Endothelial cell of umbilical vein (primary cell): ENCODE data around the gene ZDHHC3. TPM values are rescaled to one million over a fixed set of nuclear protein-coding genes. Genes with fewer than 3 reads are reported as not detected.

Experiments
- BruUV-seq: library from RNA; stranded (reverse); fragments of 400-500 nt; replicated peaks from 2 replicates; lab custom pipeline; 2021; lab: Mats Ljungman, UMichigan
- CTCF ChIA-PET: fragments of 300-600, 350-600 bp; sonication (Branson Sonifier 250); formaldehyde crosslinking; loops from one replicate; lab custom pipeline; 2021; ENCODE audit warnings: antibody characterized with exemption, inconsistent platforms; lab: Charles Lee
- POLR2A ChIA-PET: fragments of 300-600, 350-600 bp; sonication (Branson Sonifier 250); formaldehyde crosslinking; loops from one replicate; lab custom pipeline; 2021; ENCODE audit warnings: antibody characterized with exemption, inconsistent platforms; lab: Charles Lee
- DNase-seq: peaks from one replicate; pipeline ENCODE4 v3.0.0-alpha.2; 2011; ENCODE audit warnings: low read depth, low spot score
- FAIRE-seq: peaks from 2 replicates; lab custom pipeline; 2011; peaks lifted over from hg19 to GRCh38; lab: Jason Lieb, UNC
- H2AFZ ChIP-seq: 2 replicates; pipeline ENCODE4 v1.6.0; 2012; ENCODE audit warnings: low read depth, low read length, control low read depth, inconsistent platforms
- H3K27ac ChIP-seq: 2 replicates; pipeline ENCODE4 v1.5.1; 2011; ENCODE audit warnings: low read depth, mild to moderate bottlenecking, control low read depth, low read length, moderate library complexity; ENCODE audit not compliant: insufficient read depth
- H3K27me3 ChIP-seq, 2 experiments: 2 replicates each; pipeline versions ENCODE4 v1.6.0 to v1.6.1; 2011; ENCODE audit warnings: low read length in 2 of 2, mixed read lengths in 1 of 2; ENCODE audit not compliant: control insufficient read depth in 2 of 2, insufficient read depth in 2 of 2
- H3K36me3 ChIP-seq, 2 experiments: 2 replicates in 1 of 2; 3 replicates in 1 of 2; pipeline ENCODE4 v1.5.1; 2011; ENCODE audit warnings: low read length in 2 of 2, mild to moderate bottlenecking in 1 of 2, moderate library complexity in 1 of 2; ENCODE audit not compliant: control insufficient read depth in 2 of 2, insufficient read depth in 2 of 2; ENCODE audit errors: extremely low read depth in 1 of 2
- H3K4me1 ChIP-seq: 3 replicates; pipeline ENCODE4 v1.5.1; 2011; ENCODE audit warnings: mild to moderate bottlenecking, low read length; ENCODE audit not compliant: control insufficient read depth, insufficient read depth; ENCODE audit errors: extremely low read depth
- H3K4me2 ChIP-seq: 2 replicates; pipeline ENCODE4 v1.6.1; 2011; ENCODE audit warnings: low read length, control low read depth, mixed read lengths; ENCODE audit not compliant: insufficient read depth
- H3K4me3 ChIP-seq, 3 experiments: fragments of 200-600 bp in 1 of 3; sonication (generic), shearing (Covaris generic) in 1 of 3; replicated peaks in 1 of 3; 2 replicates each; pipeline ENCODE4 v1.5.1; 2011 to 2016; ENCODE audit warnings: control low read depth in 3 of 3, low read length in 3 of 3, mild to moderate bottlenecking in 2 of 3, inconsistent platforms in 1 of 3, low read depth in 1 of 3, moderate library complexity in 1 of 3; ENCODE audit not compliant: insufficient read depth in 1 of 3
- H3K79me2 ChIP-seq: 2 replicates; pipeline ENCODE4 v1.6.0; 2012; ENCODE audit warnings: low read length, inconsistent platforms; ENCODE audit not compliant: control insufficient read depth, insufficient read depth
- H3K9ac ChIP-seq: replicated peaks from 2 replicates; pipeline ENCODE3; 2011; ENCODE audit warnings: low read length, control low read depth; ENCODE audit not compliant: insufficient read depth; ENCODE audit errors: extremely low read depth
- H3K9me1 ChIP-seq: replicated peaks from 3 replicates; pipeline ENCODE4 v1.6.0; 2011; ENCODE audit warnings: mild to moderate bottlenecking, low read length; ENCODE audit not compliant: control insufficient read depth, insufficient read depth; ENCODE audit errors: extremely low read depth
- H3K9me3 ChIP-seq: replicated peaks from 2 replicates; pipeline ENCODE4 v1.5.1; 2012; ENCODE audit warnings: low read length, inconsistent platforms; ENCODE audit not compliant: control insufficient read depth, insufficient read depth
- H4K20me1 ChIP-seq: replicated peaks from 2 replicates; pipeline ENCODE3; 2011; ENCODE audit warnings: mild to moderate bottlenecking, low read length; ENCODE audit not compliant: control insufficient read depth, insufficient read depth; ENCODE audit errors: extremely low read depth
- CTCF ChIP-seq, 2 donors: IDR thresholded peaks; 1 replicate in 1 of 2; 2 replicates in 1 of 2; pipeline ENCODE4 v1.5.1; 2011; ENCODE audit warnings: low read length in 2 of 2, mild to moderate bottlenecking in 2 of 2, moderate library complexity in 2 of 2, control low read depth in 1 of 2, inconsistent platforms in 1 of 2, low read depth in 1 of 2; ENCODE audit not compliant: insufficient read depth in 1 of 2; ENCODE audit errors: extremely low read depth in 1 of 2
- EZH2 ChIP-seq: IDR thresholded peaks from 2 replicates; pipeline ENCODE4 v1.6.1; 2012; ENCODE audit warnings: borderline replicate concordance, low read depth, mild to moderate bottlenecking, moderate library complexity, low read length, inconsistent platforms; ENCODE audit not compliant: severe bottlenecking
- FOS ChIP-seq: IDR thresholded peaks from 2 replicates; pipeline ENCODE4 v1.6.1; 2011; ENCODE audit warnings: mild to moderate bottlenecking, low read length, moderate library complexity, borderline replicate concordance; ENCODE audit not compliant: insufficient read depth
- GATA2 ChIP-seq: IDR thresholded peaks from 2 replicates; pipeline ENCODE4 v1.7.0; 2011; ENCODE audit warnings: low read depth, mild to moderate bottlenecking, moderate library complexity, mixed read lengths, low read length; ENCODE audit not compliant: insufficient read length, insufficient read depth
- JUN ChIP-seq: IDR thresholded peaks from 2 replicates; pipeline ENCODE4 v1.6.1; 2011; ENCODE audit warnings: borderline replicate concordance, low read depth; ENCODE audit not compliant: insufficient read length, insufficient read depth
- MAX ChIP-seq: IDR thresholded peaks from 2 replicates; pipeline ENCODE4 v1.6.1; 2011; ENCODE audit not compliant: insufficient read depth, insufficient read length
- MYC ChIP-seq: IDR thresholded peaks from one replicate; pipeline ENCODE4 v1.6.1; 2011; ENCODE audit warnings: mild to moderate bottlenecking, low read depth, low read length
- POLR2A ChIP-seq: IDR thresholded peaks from 2 replicates; pipeline ENCODE4 v1.6.1; 2012; ENCODE audit warnings: low read depth, mild to moderate bottlenecking, control low read depth, low read length
- POLR2AphosphoS5 ChIP-seq: IDR thresholded peaks from 2 replicates; pipeline ENCODE4 v1.6.1; 2012; ENCODE audit warnings: low read depth, mild to moderate bottlenecking, control low read depth, low read length, moderate library complexity; ENCODE audit not compliant: insufficient read depth
- dilution Hi-C: fragments of 300-500 bp; cut with MboI; formaldehyde crosslinking; loops from one replicate; pipeline ENCODE4 v1.15.0; 2019; ENCODE audit warnings: low sequenced_read_pairs; ENCODE audit not compliant: extremely low pct_ligation_motif_present
- intact Hi-C: fragments of 100-400 bp; cut with micrococcal nuclease; formaldehyde crosslinking; loops from one replicate; pipeline ENCODE4 v1.10.0; 2022
- polyA plus RNA-seq, 4 experiments: library from polyadenylated mRNA; depleted of rRNA in 3 of 4; stranded (reverse) in 3 of 4; unstranded in 1 of 4; fragments of >200 nt; gene quantifications; 2 replicates each; pipeline versions ENCODE4 v1.2.1 to v1.2.3, GENCODE V29; 2011 to 2012; ENCODE audit warnings: missing spikeins in 1 of 4
- total RNA-seq: library from RNA; stranded (reverse); gene quantifications from 2 replicates; pipeline ENCODE4 v1.2.3, GENCODE V29; 2021

ZDHHC3 gene
- total and polyA plus RNA-seq, 2 donors (not counting 3 experiments of a cell fraction or from before 2014, with no cell fraction given), result 62.4 to 97.1 TPM

- no peak overlapping the region for H2AFZ ChIP-seq
- no TSS peak for BruUV-seq
- ChIA-PET POLR2A (no interaction called here), CTCF (no interaction called here)
- TF ChIP-seq MAX (no peak), POLR2AphosphoS5 (no peak), FOS (no peak), EZH2 (no peak), GATA2 (no peak), JUN (no peak), MYC (no peak), CTCF (IDR thresholded peaks at IDR 0.05; ENCODE audit: extremely low read depth in 1 of 2, insufficient read depth in 1 of 2, low read depth in 1 of 2, low read length in 2 of 2) (no peak), POLR2A (no peak)
- H3K4me3 ChIP-seq, result no peak overlapping the region
- peaks cover 5% of the 10 kb centered on the region for H3K4me1 ChIP-seq
- no peaks in the 10 kb centered on the region for H3K27me3 ChIP-seq
- dilution Hi-C loops (no loop called here), intact Hi-C loops (no loop called here)
- no peaks in the 10 kb centered on the region for H3K9me3 ChIP-seq
- no peak for FAIRE-seq
- no peaks in the 10 kb centered on the region for H4K20me1 ChIP-seq
- no peak overlapping the region for H3K9ac ChIP-seq
- H3K79me2 ChIP-seq, result peaks cover 35% of the 10 kb centered on the region
- H3K36me3 ChIP-seq, result no peaks in the 10 kb centered on the region
- H3K4me2 ChIP-seq, result no peak overlapping the region
- no peaks in the 10 kb centered on the region for H3K9me1 ChIP-seq
- H3K27ac ChIP-seq, result no peak overlapping the region
- no peak for DNase-seq
These were observed 6.2 kb downstream of the ZDHHC3 start for GRCh38 chr3:44969828-44970179.
